HEK293 (cell line): ENCODE measurements around the gene SPOUT1.

ENCODE experiments used
- CTCF ChIP-seq: fragments of 450-650 bp; formaldehyde crosslinking; IDR thresholded peaks from 2 replicates; pipeline ENCODE4 v1.5.1; 2016; ENCODE audit warnings: missing biosample characterization, missing genetic modification characterization
- PRDM10 ChIP-seq: fragments of 450-650 bp; formaldehyde crosslinking; IDR thresholded peaks from 2 replicates; pipeline ENCODE4 v1.5.1; 2016; ENCODE audit warnings: missing biosample characterization, missing genetic modification characterization
- SP2 ChIP-seq: fragments of 450-650 bp; formaldehyde crosslinking; IDR thresholded peaks from 2 replicates; pipeline ENCODE4 v1.5.1; 2016; ENCODE audit warnings: missing biosample characterization, missing genetic modification characterization
- ZNF324 ChIP-seq: fragments of 450-650 bp; formaldehyde crosslinking; IDR thresholded peaks from 2 replicates; pipeline ENCODE4 v1.5.1; 2016; ENCODE audit warnings: missing biosample characterization, missing genetic modification characterization
- ZNF350 ChIP-seq: fragments of 450-650 bp; formaldehyde crosslinking; IDR thresholded peaks from 2 replicates; pipeline ENCODE4 v1.5.0; 2017; ENCODE audit warnings: missing biosample characterization, mild to moderate bottlenecking, missing genetic modification characterization
- ZNF398 ChIP-seq: fragments of 450-650 bp; formaldehyde crosslinking; IDR thresholded peaks from 2 replicates; pipeline ENCODE4 v1.5.1; 2017; ENCODE audit warnings: missing biosample characterization, missing genetic modification characterization
- ZNF544 ChIP-seq: fragments of 450-650 bp; formaldehyde crosslinking; IDR thresholded peaks from 2 replicates; pipeline ENCODE4 v1.5.0; 2017; ENCODE audit warnings: missing biosample characterization, missing genetic modification characterization
- ZNF558 ChIP-seq: fragments of 450-650 bp; formaldehyde crosslinking; IDR thresholded peaks from 2 replicates; pipeline ENCODE4 v1.5.1; 2016; ENCODE audit warnings: missing biosample characterization, missing genetic modification characterization
- ZNF785 ChIP-seq: fragments of 450-650 bp; formaldehyde crosslinking; IDR thresholded peaks from 2 replicates; pipeline ENCODE4 v1.5.1; 2016; ENCODE audit warnings: missing biosample characterization, missing genetic modification characterization

- TF ChIP-seq CTCF (tag by site-specific recombination), result peak; percentile 99
- no peak for TF ChIP-seq ZNF558
- TF ChIP-seq PRDM10 (tag by site-specific recombination), result no peak
- TF ChIP-seq ZNF324 (tag by site-specific recombination), result no peak
- TF ChIP-seq ZNF350 (tag by site-specific recombination), result no peak
- TF ChIP-seq ZNF398 (tag by site-specific recombination), result no peak
- no peak for TF ChIP-seq ZNF544 (tag by site-specific recombination)
- peak; percentile 80 for TF ChIP-seq SP2 (tag by site-specific recombination)
- no peak for TF ChIP-seq ZNF785 (tag by site-specific recombination)
Measured at GRCh38 chr9:128818099-128818838, 11.3 kb downstream of the SPOUT1 start, which contains the start of gene ENDOG.
